Omental fat pad (tissue), 4 donors: ENCODE results near the gene MCM7. TPM values are rescaled to one million over a fixed set of nuclear protein-coding genes. Genes with fewer than 3 reads are reported as not detected.
A peak's percentile ranks its signal among the peaks of the same experiment; 100 is the strongest.
"Not testable (repeated sequence)": the region's sequence is repeated elsewhere in the genome, so short reads cannot be mapped to it uniquely, and the experiment has no call there.

Experiments used
- ATAC-seq: fragments of 150-250 bp; one replicate; pipeline ENCODE4 v1.9.1; 2016; ENCODE audit warnings: mild to moderate bottlenecking, moderate library complexity; ENCODE audit not compliant: low FRiP score
- DNase-seq: peaks from one replicate; pipeline ENCODE4 v3.0.0-alpha.2; 2019; ENCODE audit warnings: low spot score
- total RNA-seq, 4 donors: library from RNA; depleted of rRNA; stranded (reverse); fragments of >200 nt; gene quantifications; one replicate each; pipeline ENCODE4 v1.1.0, GENCODE V29; 2016
- TF ChIP-seq, protein P1 (sequence below), 3 donors: fragments of 450-650 bp; IDR thresholded peaks; one replicate each; pipeline ENCODE4 v1.5.1; 2016 to 2017; ENCODE audit warnings: antibody characterized with exemption in 3 of 3, mild to moderate bottlenecking in 3 of 3, moderate library complexity in 2 of 3

The MCM7 gene
- total RNA-seq = 10 to 100 TPM; 17.6 to 42.7 (median 28.7) TPM

DNA sequence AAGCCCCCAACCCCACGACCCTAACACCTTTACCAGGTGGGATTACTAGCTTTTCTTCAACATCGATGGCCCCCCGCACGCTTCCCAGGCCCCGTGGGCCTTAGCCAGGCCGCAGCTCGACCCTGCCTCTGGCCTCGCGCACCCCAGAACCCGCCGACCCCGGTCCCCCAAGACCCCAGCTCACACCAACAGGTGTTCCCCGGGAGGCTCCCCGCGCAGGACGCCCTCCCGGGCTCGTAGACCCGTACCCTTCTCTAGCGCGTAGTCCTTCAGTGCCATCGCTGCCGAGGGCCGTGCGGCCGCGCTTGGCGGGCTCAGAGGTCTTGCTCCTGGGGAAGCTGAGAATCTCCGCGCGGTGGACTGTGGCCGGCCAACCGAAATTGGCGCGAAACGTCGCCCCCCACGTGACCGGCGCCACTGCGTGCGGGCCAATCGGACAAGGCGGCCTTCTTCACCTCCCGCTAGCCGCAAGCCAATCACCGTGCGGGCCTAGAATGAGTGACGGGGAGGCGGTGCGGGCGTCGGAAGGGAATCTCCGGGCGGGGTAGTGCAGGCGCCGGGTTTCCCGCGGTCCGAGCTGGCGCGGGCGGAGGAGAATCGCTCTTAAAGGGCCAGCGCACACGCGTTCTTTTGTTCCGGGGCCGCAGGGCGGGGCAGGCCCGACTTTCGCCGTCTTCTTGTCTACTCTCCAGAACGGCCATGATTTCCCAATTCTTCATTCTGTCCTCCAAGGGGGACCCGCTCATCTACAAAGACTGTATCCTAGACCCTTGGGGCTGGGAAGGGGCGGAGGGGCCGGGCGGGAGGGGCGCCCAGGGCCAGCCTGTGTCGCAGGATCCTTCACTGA lies at the start of gene MCM7, which contains the start of gene AP4M1:
TSS of gene MCM7 (minus strand) at position 382 of the 847 bp plus-strand sequence. CDS start at position 279, 103 bp downstream.
TSS of gene AP4M1 (plus strand) at position 628 of the 847 bp plus-strand sequence. CDS start at position 700, 72 bp downstream.
- TF ChIP-seq, protein P1, sequence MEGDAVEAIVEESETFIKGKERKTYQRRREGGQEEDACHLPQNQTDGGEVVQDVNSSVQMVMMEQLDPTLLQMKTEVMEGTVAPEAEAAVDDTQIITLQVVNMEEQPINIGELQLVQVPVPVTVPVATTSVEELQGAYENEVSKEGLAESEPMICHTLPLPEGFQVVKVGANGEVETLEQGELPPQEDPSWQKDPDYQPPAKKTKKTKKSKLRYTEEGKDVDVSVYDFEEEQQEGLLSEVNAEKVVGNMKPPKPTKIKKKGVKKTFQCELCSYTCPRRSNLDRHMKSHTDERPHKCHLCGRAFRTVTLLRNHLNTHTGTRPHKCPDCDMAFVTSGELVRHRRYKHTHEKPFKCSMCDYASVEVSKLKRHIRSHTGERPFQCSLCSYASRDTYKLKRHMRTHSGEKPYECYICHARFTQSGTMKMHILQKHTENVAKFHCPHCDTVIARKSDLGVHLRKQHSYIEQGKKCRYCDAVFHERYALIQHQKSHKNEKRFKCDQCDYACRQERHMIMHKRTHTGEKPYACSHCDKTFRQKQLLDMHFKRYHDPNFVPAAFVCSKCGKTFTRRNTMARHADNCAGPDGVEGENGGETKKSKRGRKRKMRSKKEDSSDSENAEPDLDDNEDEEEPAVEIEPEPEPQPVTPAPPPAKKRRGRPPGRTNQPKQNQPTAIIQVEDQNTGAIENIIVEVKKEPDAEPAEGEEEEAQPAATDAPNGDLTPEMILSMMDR (IDR thresholded peaks at IDR 0.05) = no peak
- DNase-seq (peak; percentile 93), ATAC-seq (peak; percentile 94)

DNA sequence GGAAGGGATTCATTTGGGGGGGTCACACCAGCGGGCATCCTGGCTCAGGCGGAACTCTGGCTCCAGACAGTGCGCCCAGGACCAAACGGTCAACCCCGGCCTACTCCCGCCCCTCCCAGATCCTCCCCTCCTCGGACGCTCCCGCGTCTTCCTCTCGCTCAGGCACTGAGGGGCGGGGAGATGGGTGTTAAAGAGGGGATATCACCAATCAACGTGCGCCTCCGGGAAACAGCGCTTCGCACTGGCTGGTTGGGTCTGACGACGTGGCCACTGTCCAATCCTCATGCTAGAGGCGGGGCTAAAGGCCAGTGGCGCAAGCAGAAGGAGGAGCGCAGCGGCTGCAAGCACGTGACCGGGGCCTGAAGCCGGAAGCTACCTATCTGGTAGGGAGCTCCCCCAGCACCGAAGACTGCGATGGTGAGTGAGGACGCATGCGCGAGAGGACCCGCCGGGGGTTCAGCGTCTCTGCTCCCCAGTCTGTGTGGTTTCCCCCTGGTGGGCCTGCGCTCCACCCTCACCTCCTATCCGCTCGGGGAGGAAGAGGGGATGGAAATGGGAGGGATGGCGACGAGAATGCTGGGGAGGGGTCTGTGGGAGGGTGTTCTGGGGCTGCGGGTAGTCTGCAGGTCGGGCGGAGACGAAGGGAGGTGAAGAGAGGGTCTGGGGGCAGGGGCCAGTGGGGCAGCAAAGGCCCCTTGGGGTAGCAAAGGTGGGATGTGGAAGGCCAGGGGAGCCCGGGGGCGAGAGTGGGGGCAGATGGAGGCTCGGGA lies 47.5 kb upstream of the MCM7 start, which contains the start of gene LAMTOR4:
TSS of gene LAMTOR4 (plus strand) at position 360 of the 770 bp plus-strand sequence. CDS start at position 415, 55 bp downstream.
- ATAC-seq = peak; percentile 99
- DNase-seq = peak; percentile 93
- TF ChIP-seq, protein P1 (IDR thresholded peaks at IDR 0.05) = no peak

DNA sequence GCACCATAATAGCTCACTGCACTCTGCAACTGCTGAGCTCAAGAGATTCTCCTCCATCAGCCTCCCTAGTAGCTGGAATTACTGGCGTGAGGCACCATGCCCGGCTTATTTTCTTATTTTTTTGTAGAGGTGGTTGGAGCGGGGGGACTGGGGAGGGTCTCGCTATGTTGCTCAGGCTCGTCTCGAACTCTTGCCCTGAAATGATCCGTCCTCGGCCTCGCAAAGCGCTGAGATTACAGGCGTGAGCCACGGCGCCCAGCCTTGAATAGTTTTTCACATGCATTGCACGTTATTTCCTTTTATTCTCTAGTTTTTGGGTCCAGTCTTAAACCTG lies 47.0 kb upstream of the MCM7 start:
- ATAC-seq = no peak

DNA sequence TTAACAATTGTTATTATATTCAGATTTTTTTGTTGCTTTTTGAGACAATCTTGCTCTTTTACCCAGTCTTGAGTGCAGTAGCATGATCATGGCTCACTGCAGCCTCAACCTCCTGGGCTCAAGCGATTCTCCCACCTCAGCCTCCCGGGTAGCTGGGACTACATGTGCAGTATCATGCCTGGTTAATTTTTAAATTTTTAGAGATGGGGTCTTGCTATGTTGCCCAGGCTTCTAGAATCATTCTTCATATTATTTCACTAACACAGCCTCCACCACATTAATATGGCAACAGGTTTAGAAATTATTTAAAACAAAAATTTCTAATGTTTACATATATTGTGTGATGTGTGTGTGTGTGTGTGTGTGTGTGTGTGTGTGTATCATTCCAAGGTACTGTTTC lies 46.1 kb upstream of the MCM7 start:
- TF ChIP-seq, protein P1 (IDR thresholded peaks at IDR 0.05) = no peak
- DNase-seq (no peak), ATAC-seq (no peak)

More for the DNA sequence above, 47.0 kb upstream of the MCM7 start:
- TF ChIP-seq, protein P1 (IDR thresholded peaks at IDR 0.05) = no peak
- no peak for DNase-seq

DNA sequence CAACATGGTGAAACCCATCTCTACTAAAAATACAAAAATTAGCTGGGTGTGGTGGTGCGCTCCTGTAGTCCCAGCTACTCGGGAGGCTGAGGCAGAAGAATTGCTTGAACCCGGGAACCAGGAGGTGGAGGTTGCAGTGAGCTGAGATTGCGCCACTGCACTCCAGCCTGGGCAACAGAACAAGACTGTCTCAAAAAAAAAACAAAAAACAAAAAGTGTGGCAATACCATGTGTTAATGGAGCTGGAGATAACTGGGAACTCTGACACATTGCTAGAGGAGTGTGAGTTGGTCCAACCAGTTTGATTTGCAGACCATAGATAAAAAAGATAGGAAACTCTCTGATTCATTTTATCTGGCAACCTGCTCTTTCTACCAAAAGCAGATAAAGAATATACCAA lies 45.2 kb upstream of the MCM7 start:
- DNase-seq = not testable (repeated sequence)
- ATAC-seq = peak; percentile 55

DNA sequence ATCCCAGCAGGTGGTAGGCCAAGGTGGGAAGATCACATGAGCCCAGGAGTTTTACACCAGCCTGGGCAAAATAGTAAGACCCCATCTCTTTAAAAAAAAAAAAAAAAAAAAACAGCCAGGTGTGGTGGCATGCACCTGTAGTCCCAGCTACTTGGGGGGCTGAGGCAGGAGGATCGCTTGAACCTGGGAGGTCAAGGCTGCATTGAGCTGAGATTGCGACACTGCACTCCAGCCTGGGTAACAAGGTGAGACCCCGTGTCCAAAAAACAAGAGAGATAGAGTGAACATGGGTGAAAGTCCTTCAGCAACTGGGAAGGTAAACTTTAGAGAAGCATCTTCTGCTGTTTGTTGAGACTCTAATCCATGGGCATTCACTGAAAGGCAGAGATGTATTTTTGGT lies 41.3 kb upstream of the MCM7 start:
- DNase-seq = no peak
- TF ChIP-seq, protein P1 (IDR thresholded peaks at IDR 0.05) = no peak
- ATAC-seq = no peak

DNA sequence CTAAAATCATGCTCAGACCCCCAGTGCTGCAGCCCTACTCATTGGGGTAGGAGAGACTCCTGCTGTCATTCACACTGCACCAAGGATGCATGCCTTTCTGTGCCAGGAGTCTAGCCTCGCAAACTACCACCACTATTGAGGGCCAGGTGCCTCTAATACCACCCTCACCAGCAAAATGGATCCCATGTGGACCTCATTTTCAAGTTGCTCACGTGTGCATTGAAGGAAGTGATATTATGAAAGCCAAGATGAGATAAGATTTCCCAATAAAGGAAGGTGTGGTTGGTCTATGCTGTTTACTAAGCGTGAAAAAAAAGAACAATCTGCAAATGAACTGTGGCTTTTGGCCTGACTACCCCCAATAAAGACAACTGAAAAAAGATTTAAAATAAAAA lies 40.4 kb upstream of the MCM7 start:
- TF ChIP-seq, protein P1 (IDR thresholded peaks at IDR 0.05) = no peak
- DNase-seq = no peak
- no peak for ATAC-seq
